NCI-H226 (cell line): Measurements from ENCODE around the gene PIK3CA.
"Not testable (repeated sequence)": the region's sequence is repeated elsewhere in the genome, so short reads cannot be mapped to it uniquely, and the experiment has no call there.

ENCODE experiments used
- DNase-seq: peaks from one replicate; pipeline ENCODE4 v3.0.0-alpha.2; 2015

The PIK3CA gene

GRCh38 chr3:179265875-179266274, 117.7 kb downstream of the PIK3CA start:
- no peak for DNase-seq

GRCh38 chr3:179266701-179267211, 118.6 kb downstream of the PIK3CA start:
- DNase-seq: no peak

- no peak for DNase-seq
Measured at GRCh38 chr3:179268400-179269051, 120.4 kb downstream of the PIK3CA start.

- no peak for DNase-seq
Measured at GRCh38 chr3:179269152-179269707, 121.1 kb downstream of the PIK3CA start.

GRCh38 chr3:179272385-179272784, 124.2 kb downstream of the PIK3CA start:
- DNase-seq: no peak

GRCh38 chr3:179274434-179274833, 126.3 kb downstream of the PIK3CA start:
- DNase-seq: not testable (repeated sequence)

GRCh38 chr3:179276001-179276400, 127.8 kb downstream of the PIK3CA start:
- no peak for DNase-seq

GRCh38 chr3:179276743-179277142, 128.6 kb downstream of the PIK3CA start:
- DNase-seq: no peak

GRCh38 chr3:179278151-179278550, 130.0 kb downstream of the PIK3CA start:
- DNase-seq: no peak

- DNase-seq: no peak
Measured at GRCh38 chr3:179278932-179279693, 131.0 kb downstream of the PIK3CA start.

- no peak for DNase-seq
Measured at GRCh38 chr3:179279837-179280236, 131.7 kb downstream of the PIK3CA start.

- no peak for DNase-seq
Measured at GRCh38 chr3:179281825-179282224, 133.7 kb downstream of the PIK3CA start.

GRCh38 chr3:179286331-179286730, 138.2 kb downstream of the PIK3CA start:
- no peak for DNase-seq

GRCh38 chr3:179288845-179289244, 140.7 kb downstream of the PIK3CA start:
- DNase-seq: no peak

- DNase-seq: no peak
Measured at GRCh38 chr3:179289295-179289694, 141.1 kb downstream of the PIK3CA start.
